Body of pancreas (tissue), 4 donors: ENCODE measurements around the gene PHACTR3.

Source experiments
- CTCF ChIP-seq, 7 experiments: fragments of 450-650 bp in 4 of 7; fragments of 200-600 bp in 3 of 7; sonication (generic) in 3 of 7; IDR thresholded peaks; one replicate each; pipeline ENCODE4 v1.5.1; 2016 to 2019; ENCODE audit warnings: antibody characterized with exemption in 7 of 7
- POLR2A ChIP-seq, 3 donors: fragments of 450-650 bp; IDR thresholded peaks; one replicate each; pipeline ENCODE4 v1.6.1; 2016; ENCODE audit warnings: antibody characterized with exemption in 3 of 3, mild to moderate bottlenecking in 2 of 3

DNA sequence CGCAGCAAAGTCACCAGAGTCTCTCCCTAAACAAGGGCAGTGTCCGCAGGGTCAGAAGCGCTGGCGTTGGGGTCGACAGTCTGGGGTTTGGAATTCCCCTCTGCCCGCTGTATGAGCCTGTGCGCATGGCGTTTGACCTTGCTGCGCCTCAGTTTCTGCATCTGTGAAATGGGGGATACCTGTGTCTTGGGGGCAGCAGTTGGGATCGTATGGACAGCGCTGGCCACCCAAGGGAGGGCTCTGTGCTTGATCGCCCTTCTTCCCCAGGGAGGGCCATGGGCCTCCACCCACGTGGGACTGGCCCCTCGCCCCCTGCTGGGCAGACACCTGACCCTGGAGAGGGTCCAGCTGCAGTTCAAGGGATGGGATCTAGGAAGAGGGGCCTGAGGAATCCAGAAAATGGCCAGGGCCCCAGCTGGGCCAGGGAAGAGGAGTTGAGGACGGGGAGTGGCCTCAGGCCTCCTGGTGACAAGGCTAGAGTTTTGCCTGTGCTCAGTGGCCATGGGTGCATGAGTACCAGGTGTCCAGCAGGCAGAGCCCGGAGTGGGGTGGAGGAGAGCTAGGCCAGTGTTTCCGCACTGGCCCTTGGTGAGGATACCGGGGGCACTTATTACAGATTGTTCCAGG is 26.4 kb upstream of the PHACTR3 start:
- TF ChIP-seq CTCF (IDR thresholded peaks at IDR 0.05), result no peak
- TF ChIP-seq POLR2A (IDR thresholded peaks at IDR 0.05), result no peak
